Stimulated activated CD8-positive, alpha-beta memory T cell treated with anti-CD3 and anti-CD28 coated beads, Interleukin-7, amount 100 ng/mL, for 1 hour (primary cell): Measurements from ENCODE around the gene S100A2.

Source experiments
- DNase-seq, 2 donors: peaks; one replicate each; pipeline ENCODE4 v3.0.0-alpha.2; 2020; ENCODE audit warnings: low read depth in 2 of 2

S100A2 gene

DNA sequence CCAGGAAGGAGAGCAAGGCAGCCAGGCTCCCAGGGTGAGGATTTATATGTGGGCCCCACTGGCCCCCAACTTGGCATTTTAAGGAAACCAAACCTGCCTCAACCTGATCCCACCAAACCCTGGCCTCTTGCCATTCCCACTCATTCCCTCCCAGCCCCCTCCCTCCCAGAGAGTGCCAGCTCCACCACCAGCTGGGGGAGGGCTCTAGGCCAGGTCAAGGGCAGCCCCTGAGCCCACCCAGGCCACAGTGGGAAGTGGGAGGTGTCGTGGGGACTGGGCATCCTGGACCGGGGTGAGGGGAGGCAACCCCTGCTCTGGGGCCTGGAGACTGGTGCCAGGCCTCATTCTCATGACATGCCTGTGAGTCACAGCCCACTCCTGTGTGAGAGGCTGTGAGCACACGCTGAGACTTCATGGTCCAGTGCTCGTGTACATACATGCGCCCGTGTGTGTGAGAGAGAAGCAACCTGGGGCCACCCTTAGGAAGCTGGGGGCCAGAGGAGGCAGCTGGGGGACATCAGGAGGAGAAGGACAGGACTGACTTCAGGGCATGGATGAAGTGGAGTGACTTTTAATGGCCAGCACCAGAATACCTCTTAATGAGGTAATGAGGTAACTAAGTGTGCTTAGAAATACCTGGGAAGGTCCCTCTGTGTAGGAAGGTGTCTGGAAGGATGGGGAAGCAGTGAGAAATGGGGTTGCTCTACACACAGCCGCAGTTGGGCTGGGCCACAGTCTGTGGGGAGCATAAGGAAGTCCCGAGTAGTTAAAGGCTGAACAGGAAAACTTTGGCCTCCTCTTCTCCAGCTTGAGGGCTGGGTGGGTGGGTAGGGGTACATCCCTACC is at the start of gene S100A2:
S100A2 (minus strand) TSS at position 316 of the 846 bp plus-strand sequence. CDS start 1,967 bp downstream, outside the sequence.
- DNase-seq: no peak

DNA sequence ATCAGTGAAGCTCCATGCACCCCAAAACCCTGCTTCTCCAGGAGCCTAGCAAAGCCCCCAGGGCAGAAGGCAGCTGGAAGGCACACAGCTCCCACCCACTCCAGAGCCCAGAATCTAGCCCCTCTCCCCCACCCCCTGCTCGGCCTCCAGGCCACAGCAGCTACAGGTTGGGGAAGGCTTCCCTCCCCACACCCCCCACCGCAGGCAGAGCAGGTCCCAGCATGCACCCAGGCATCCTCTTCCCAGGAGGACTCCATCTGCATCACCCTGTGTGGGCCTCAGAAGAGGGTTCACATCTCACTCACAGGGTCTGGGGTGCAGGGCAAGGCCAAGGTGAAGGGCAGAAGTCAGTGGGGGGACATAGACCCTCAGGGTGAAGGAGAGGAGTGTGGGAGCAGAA is 49.8 kb upstream of the S100A2 start:
- no peak for DNase-seq

DNA sequence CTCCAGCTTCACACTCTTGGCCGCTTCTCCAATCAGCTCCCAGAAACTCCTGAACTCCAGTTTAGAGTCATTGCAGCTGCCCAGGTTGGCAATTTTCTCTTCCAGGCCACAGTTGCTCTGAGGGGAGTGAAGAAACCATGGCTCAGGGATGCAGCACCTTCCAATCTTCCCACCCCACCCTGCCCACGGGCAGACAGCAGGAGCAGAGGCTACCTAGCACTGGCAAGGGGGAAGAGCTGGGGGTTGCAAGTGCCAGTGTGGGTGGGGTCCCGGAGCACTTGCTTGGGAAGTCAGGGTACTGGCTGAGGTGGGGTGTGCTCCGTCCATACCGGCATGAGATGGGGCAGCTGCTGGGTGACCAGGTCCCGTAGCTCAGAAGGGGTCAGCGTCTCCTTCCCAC is 49.3 kb upstream of the S100A2 start:
- DNase-seq: no peak

DNA sequence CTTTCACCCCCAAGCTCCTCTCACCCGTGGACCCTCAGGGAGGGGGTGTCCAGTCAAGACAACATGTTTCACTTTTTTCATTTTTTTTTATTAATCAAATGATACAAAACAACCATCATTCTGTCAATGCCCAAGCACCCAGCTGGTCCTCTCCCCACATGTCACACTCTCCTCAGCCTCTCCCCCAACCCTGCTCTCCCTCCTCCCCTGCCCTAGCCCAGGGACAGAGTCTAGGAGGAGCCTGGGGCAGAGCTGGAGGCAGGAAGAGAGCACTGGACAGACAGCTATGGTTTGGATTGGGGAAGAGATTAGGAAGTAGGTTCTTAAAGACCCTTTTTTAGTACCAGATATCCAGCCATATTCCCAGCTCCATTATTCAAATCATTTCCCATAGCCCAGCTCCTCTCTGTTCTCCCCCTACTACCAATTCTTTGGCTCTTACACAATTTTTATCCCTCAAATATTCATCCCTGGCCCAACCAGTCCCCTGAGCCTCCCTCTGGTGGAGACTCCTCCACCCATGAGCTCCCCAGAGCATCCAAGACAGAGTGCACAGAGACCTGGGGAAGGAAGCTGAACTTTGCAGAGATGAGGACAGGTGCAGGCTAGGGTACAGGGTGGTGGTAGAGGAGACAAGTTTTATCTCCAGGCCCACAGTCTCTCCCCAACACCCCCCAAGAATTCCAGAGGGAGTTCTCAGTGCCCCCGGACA is 48.7 kb upstream of the S100A2 start:
- no peak for DNase-seq

DNA sequence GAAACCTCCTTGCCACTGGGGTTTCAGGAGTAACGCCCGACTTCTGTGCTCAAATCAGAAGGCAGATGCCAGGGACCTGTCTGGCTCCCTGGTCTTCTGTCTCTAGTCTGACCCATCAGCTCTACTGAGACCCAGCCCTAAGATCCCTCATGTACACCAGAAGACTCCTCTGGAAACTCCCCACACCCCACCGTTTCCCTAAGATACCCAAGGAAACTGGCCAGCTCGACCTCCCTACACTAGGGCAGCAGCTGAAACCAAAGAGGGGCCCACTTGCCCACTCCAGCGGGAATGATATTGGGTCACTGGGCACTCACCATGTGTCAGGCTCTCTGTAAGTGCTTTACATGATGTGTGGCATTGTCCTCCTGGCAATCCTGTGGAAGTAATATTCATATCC is 47.8 kb upstream of the S100A2 start:
- DNase-seq: no peak

DNA sequence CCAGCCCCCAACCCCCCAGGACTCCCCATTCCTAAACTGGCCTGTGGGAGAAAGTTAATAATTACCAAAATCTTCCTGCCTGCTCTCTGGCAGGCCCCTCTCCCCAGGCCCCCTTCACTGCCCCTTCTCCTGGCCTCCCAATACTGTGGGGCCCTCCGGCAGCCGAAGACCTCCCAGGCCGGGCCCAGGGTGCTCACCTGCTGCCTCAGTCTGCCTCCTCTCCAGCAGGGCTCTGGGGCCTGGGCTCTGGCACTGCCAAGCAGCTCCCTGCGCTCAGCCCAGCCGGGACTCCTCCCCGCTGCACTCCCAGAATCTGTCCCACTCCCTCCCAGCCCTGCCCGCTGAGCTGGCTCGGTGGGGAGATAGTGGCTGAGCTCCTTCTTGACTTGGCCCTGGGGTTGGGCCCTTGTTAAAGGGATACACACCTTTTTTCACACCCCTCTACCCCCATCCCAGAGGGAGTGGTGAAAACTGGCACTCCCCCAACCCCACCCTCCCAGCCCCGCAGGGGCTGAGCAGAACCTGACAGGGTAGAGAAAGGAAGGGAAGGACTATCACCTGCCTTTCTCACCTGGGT is 47.2 kb upstream of the S100A2 start, which contains the start of gene S100A16:
S100A16 (minus strand) TSS at position 383 of the 577 bp plus-strand sequence. CDS start 4,986 bp downstream, outside the sequence.
- no peak for DNase-seq

DNA sequence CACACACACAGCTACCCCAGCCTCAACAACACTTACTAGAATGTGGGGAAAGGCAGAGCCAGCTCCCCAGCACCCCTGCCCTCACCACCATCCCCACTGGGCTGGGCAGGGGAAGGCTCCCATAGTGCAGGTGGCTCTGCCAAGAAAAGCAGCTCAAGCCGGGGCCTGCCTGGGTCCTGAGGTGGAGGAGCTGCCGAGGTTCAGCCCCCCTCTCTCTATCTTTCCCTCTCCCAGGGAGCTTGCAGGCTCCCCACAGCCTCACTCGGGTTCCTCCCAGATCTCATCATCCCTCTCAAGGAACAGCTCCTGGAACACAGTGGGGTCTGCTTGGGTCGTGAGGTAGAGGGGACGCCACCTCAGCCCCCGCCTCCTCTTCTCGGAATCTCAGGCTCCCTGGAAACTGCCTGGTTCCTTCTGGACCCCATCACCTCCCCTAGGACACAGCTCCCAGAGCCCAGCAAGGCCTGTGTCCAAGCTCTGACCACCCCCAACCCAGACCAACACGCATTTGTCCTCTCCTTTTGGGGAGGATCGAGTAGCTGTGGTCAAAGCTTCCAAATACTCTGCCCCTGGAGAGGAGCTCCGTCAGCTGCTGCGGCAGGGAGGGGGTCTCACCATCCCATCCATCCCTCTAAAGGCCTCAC is 46.6 kb upstream of the S100A2 start:
- DNase-seq: no peak

DNA sequence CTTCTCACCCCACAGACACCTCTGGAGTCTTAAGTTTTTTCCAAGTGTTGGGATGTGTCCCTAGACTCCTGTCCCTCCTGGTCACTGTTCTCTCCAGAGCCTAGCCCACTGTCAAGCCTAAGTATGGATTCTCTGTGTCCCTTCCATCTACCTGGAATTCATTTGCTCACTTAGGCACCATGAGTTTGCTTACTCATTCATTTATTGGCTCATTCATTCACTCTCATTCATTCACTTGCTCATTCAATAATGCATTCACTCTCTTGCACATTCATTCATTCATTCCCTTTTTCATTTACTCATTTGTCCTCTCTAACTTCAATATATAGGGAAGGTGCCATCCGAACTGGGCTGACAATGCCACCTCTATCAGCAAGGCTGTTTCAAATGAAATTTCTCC is 45.7 kb upstream of the S100A2 start:
- no peak for DNase-seq

DNA sequence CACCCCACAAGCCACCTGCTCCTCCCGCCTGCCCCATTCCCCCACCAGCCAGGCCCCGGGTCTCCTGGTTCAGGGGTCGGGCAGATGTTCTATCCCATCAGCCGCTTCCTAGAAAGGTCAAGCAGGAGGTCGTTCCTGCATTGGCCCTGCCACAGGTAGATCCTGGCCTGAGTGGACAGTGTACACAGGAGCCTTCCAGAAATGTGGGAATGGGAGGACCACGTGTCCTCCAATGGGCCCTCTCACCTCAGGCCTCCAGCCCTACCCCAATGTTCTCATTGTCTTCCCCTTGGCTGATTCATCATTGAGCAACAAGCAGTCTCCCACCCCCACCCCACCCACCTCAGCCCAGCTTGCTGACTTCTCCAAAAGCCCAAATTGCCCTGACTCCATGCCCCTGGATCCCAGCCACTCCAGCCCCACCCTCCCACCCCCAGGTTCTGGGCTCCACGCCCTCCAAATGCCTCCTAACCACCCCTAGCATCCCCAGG is 45.2 kb upstream of the S100A2 start:
- DNase-seq: no peak

DNA sequence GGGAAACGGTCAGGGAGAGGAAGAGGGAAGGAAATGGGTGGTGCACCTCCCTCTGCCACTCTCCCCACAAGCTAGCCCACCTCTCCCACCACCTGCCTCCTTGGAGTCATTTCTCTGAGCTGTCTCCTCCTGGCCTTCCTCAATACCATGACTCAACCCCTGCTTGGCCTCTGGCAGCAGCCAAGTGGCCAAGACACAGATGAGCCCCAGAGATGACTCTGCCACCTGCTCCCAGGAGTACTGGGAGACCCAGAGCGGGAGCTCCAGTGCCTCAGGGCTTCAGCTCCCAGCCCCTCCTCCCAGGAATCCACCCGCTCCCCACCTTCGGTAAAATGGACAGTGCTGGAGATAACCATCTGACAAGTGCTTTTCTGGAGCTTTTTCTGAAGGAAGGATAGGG is 44.7 kb upstream of the S100A2 start:
- DNase-seq: no peak

DNA sequence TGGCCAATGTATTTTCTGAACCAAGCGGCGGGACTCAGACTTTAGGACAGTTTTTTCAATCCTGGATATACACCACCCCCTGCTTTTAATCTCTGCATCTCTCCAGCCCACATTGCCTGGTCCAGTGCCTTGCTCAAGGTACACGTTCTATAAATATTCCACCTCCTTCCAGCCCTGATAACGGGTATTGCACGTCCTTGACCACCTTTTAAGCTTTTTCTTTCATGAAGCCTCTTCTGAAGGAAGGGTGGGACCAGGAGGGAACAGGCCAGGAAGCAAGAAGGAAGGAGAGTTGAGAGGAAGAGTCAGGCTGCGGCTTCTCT is 43.9 kb upstream of the S100A2 start:
- DNase-seq: no peak

DNA sequence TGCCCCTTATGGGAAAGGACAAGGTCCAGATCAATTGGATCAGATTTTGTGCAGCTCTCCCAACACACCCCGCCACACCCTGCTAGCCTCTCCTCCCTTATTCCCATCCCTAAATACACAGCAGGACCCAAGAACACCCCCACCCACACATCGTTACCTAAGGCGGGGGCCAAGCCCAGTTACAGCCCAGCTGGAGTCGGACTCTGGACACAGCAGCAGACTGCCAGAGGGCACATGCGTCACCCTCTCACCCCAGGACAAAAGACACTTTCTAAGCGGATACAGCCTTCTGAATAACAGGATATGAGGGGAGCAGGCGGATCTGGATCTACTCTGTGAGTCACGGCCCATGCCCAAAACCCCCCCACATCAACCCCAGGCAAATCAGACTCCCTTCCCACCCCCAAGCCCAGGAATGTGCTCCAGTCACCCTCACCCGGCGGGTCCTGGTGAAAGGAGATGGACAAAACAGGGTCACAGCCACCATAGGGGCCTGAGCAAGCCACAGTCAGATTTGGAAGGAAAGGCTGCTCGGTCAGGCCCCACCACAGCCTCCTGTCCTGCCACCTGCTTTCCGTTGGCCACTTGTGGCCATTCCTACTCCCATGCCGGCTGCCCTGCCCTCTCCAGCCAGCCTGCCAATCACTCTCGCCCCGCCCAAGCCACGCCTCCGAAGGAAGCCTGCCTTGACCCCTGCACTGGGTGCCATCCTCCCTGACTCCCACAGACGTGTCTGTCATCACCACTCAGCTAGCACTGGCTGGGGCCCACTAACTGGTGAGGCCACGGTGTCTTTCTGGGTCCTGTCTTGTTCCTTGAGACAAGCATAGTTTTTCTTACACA is 43.3 kb upstream of the S100A2 start:
- DNase-seq: no peak

DNA sequence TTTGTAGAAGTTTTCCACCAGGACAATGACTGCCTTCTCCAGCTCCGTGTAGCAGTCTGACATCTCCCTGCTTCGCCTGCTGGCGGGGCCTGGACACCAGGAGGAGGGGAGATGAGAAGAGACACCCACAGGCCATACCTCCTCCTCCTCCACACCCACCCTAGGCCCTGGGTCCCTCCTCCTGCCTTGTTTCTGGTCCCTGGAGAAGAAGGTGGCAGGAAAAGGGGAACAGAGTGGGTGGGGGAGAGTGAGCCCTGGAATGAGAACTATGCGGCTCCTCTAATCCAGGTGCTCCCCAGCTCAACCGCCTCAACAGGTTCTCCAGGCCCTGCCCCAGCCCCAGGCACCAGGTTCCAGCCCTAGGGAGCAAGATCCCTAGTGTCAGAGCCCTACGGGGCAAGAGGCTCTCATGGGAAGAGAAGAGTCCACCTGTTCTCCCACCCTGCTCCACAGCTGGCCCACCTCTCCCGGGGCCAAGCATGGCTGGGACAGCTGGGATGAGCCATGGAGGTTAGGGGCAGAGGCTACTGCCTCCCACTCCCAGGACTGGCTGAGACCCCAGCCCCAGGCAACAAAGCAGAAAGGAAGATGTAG is 42.5 kb upstream of the S100A2 start:
- DNase-seq: no peak

DNA sequence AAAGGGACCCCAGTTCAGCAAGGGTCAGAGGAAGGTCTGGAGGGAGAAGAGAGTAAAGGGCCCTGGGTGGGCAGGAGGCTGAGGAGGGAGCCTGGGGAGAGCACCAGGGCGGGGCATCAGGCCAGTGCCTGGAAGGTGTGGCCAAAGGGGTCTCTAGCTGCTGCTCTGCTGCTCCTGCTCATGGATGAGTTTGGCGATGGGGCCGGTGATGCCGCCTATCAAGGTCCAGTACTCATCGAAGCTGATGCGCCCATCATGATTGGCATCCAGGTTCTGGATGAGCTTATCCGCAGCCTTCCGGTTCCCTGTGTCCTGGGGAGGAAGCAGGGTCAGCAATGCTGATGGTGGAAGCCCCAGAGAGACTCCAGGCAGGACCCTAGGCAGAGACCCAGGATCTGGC is 41.7 kb upstream of the S100A2 start:
- DNase-seq: no peak

DNA sequence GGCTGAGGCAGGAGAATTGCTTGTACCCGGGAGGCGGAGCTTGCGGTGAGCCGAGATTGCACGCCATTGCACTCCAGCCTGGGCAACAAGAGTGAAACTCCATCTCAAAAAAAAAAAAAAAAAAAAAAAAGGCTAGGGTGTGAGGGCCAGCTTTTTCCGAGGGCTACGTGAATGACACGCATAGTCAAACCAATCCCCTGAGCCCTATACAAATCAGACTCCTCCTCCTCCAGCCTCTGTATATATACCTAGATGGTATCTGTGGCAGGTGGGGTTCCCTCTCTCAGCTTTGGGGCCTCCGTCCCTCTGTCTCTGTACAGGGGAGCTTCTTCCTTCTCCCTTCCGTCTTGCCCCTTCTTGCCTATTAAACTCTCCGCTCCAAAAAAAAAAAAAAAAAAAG is 40.5 kb upstream of the S100A2 start:
- no peak for DNase-seq

DNA sequence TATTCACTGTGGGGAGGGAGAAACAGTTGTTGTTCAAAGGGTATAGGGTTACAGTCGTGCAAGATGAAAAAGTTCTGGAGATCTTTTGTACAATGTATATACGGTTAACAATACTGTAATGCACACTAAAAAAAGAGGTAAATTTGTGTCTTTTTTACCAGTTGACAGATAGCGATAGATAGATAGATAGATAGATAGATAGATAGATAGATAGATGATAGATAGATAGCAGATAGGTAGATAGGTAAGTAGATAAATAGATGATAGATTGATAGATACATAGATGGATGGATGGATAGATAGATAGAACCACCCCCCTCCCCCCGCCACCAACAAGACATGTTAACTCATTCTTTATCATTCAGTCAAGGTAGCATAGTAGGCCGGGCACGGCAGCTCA is 37.1 kb upstream of the S100A2 start:
- DNase-seq: no peak

DNA sequence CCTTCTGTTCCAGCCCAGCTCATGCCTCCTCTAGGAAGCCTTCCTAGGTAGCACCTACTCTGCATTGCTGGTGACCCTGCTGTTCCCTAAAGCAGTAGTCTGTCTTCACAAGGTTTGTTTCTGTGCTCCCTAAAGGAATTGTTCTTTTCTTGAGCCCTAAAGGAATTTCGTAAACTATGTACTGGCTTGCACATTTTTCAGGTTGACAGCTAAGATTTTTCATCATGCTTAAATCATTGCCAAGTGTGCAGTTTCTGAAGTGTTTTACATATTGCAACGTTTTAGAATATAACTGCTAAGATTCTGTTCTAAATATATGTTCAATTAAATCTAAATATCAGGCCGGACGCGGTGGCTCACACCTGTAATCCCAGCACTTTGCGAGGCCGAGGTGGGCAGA is 34.2 kb upstream of the S100A2 start:
- DNase-seq: no peak

DNA sequence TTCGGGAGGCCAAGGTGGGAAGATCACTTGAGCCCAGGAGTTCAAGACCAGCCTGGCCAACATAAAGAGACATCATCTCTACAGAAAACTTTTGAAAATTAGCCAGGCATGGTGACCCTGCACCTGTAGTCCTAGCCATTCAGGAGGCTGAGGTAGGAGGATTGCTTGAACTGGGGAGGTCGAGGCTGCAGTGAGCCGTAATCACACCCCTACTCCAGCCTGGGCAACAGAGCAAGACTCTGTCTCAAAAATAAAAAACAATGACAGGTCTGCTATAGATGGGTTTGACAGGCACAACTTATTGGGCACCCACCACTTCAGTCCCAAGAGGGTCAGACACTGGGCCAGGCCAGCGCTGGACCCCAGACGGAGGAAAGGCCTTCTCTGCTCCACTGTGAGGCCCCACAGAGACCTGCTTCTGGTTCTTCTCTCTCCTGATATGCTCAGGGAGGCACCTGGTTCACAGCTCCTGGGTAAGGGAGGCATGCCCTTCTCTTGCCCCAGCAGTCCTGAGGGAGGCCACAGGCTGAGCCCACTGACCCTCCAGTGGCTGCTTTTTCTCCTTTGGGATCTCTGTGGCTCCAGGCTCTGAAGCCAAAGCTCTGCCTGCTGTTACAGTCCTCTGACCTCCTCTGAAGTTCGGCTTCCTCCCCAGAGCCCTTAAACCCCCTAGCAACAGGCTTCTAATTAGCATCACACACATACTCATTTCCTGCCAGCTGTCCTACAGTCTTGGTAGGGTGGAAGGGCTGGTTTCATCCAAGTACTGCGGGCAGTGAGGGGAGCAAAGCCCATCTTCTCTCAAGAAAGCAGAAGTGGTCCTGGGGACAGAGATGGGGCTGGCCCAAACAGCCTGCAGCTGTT is 32.9 kb upstream of the S100A2 start:
- no peak for DNase-seq

DNA sequence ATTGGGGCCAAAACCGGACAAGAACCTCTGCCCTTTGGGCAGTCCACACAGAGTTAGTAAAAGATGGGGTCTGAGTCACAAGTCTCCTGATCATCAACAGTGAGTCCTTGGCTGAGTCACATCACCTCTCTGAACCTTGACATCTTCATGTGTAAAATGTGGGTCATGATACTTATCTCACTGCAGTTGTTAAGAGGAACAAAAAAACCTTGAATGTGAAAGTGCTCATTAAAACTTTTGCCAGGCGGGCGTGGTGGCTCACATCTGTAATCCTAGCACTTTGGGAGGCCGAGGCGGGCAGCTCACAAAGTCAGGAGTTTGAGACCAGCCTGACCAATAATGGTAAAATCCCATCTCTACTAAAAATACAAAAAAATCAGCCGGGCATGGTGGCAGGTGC is 31.6 kb upstream of the S100A2 start:
- no peak for DNase-seq

DNA sequence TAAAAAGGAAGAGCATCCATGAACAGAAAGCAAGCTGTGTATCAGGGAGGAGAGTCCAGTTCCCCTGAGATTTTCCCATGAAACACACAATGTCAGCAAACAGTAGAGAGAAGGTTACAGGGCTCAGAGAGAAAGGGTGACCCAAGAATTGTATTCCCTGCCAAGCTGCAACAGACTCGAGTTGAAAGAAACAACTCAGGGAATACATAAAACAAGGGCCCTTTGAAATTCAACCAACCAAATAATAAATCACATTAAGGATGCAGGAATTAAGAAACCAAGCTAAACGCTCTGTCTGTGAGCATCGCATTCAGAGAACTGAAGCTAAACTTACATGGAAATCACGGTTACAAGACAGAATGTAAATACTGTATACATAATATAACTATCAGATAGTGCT is 27.1 kb upstream of the S100A2 start:
- DNase-seq: no peak
